ENCODE measurements around the gene FOXE1.

- TF ChIP-seq CTCF (IDR thresholded peaks at IDR 0.05) (no peak), POLR2A (IDR thresholded peaks at IDR 0.05) (no peak), POLR2AphosphoS5 (IDR thresholded peaks at IDR 0.05) (no peak)
These were observed 15.8 kb downstream of the FOXE1 start for GRCh38 chr9:97868859-97869258.
